Activated T-cell treated with anti-CD3 and anti-CD28 coated beads, Interleukin-2, amount 50 U/mL, for 72 hours (primary cell): Measurements from ENCODE around the gene HNRNPK. TPM values are rescaled to one million over a fixed set of nuclear protein-coding genes. Genes with fewer than 3 reads are reported as not detected.
A peak's percentile ranks its signal among the peaks of the same experiment; 100 is the strongest.

Experiments
- ATAC-seq, 2 donors: fragments of 150-1000 bp; cut with Tn5 transposase; replicated peaks in 1 of 2; 2 replicates each; pipeline ENCODE4 v1.10.0; 2021; ENCODE audit warnings: moderate library complexity in 2 of 2, mild to moderate bottlenecking in 1 of 2
- DNase-seq, 2 donors: peaks; one replicate each; pipeline ENCODE4 v3.0.0; 2021 to 2022; ENCODE audit warnings: mixed read lengths in 1 of 2
- H3K27ac Mint-ChIP-seq: one replicate; pipeline ENCODE4 v1.8.0; 2022; ENCODE audit warnings: mild to moderate bottlenecking, moderate library complexity, mixed read lengths
- H3K27me3 Mint-ChIP-seq: one replicate; pipeline ENCODE4 v1.8.0; 2022; ENCODE audit warnings: low read depth, mixed read lengths
- H3K36me3 Mint-ChIP-seq, 2 donors: one replicate each; pipeline ENCODE4 v1.8.0; 2022; ENCODE audit warnings: mixed read lengths in 2 of 2, mild to moderate bottlenecking in 1 of 2; ENCODE audit not compliant: insufficient read depth in 2 of 2
- H3K4me1 Mint-ChIP-seq: one replicate; pipeline ENCODE4 v1.8.0; 2022; ENCODE audit warnings: low read depth, mixed read lengths
- H3K4me3 Mint-ChIP-seq, 2 donors: one replicate each; pipeline ENCODE4 v1.8.0; 2022; ENCODE audit warnings: mild to moderate bottlenecking in 2 of 2, mixed read lengths in 2 of 2, moderate library complexity in 2 of 2
- H3K9me3 Mint-ChIP-seq, 2 donors: one replicate each; pipeline ENCODE4 v1.8.0; 2022; ENCODE audit warnings: mixed read lengths in 2 of 2
- total RNA-seq, 2 donors: library from RNA; stranded (reverse); gene quantifications; one replicate each; pipeline ENCODE4 v1.2.3, GENCODE V29; 2022

HNRNPK gene
- total RNA-seq: 100 to 1,000 TPM; 638 to 674 TPM

- Mint-ChIP-seq H3K9me3 (no peaks in the 10 kb centered on the region), H3K36me3 (peaks cover 28 to 50% of the 10 kb centered on the region in 2 donors), H3K27ac (peak within 1 kb of the TSS; percentile 98), H3K4me3 (peak within 1 kb of the TSS; percentile 87 to 97), H3K4me1 (peaks cover 63% of the 10 kb centered on the region), H3K27me3 (no peaks in the 10 kb centered on the region)
- DNase-seq (peak; percentile 98 to 100), ATAC-seq (peak; percentile 83 to 85)
Measured at GRCh38 chr9:83979812-83980394, at the start of gene HNRNPK. TSS of gene HNRNPK (minus strand) at chr9:83980215. CDS start at chr9:83978252, 1,963 bp downstream.

DNA sequence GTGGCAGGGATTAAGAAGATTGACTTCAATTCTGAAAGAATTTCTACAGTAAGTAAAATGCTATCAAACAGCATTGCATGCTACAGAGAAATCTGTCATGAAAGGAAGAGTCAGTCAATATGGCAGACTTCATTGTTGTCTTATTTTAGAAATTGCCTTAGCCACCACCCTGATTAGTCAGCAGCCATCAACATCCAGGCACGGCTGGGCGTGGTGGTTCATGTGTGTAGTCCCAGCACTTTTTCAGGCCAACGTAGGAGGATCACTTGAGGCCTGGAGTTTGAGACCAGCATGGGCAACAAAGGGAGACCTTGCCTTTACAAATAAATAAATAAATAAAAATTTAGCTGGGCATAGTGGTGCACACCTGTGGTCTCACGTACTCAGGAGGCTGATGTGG lies 47.2 kb upstream of the HNRNPK start:
- Mint-ChIP-seq H3K9me3 (no peaks in the 10 kb centered on the region), H3K27me3 (peaks cover 10% of the 10 kb centered on the region), H3K4me1 (no peaks in the 10 kb centered on the region), H3K4me3 (no peak overlapping the region), H3K27ac (no peak overlapping the region), H3K36me3 (no peaks in the 10 kb centered on the region)
- ATAC-seq: no peak
- DNase-seq: no peak

DNA sequence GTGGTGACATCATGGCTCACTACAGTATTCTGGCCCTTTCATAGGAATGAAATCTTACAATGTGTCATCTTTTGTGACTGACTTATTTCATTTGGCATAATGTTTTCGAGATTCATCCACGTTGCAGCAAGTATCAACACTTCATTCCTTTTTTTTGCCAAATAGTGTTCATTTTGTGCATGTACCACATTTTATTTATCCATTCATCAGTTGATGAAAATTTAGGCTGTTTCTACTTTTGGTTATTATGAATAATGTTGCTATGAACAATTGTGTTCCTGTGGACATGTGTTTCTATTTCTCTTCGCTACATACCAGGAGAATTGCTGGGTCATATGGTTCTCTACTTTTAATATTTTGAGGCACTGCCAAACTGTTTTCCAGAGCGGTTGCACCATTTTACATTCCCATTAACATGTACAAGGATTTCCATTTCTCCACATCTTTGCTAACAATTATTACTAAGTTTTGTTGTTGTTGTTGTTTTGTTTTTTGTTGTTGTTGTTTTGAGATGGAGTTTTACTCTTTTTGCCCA lies 44.1 kb upstream of the HNRNPK start:
- DNase-seq (no peak), ATAC-seq (no peak)
- H3K27me3 Mint-ChIP-seq: peaks cover 10% of the 10 kb centered on the region
- no peaks in the 10 kb centered on the region for H3K4me1 Mint-ChIP-seq
- H3K27ac Mint-ChIP-seq: no peak overlapping the region
- no peak overlapping the region for H3K4me3 Mint-ChIP-seq
- no peaks in the 10 kb centered on the region for H3K9me3 Mint-ChIP-seq
- no peaks in the 10 kb centered on the region for H3K36me3 Mint-ChIP-seq

DNA sequence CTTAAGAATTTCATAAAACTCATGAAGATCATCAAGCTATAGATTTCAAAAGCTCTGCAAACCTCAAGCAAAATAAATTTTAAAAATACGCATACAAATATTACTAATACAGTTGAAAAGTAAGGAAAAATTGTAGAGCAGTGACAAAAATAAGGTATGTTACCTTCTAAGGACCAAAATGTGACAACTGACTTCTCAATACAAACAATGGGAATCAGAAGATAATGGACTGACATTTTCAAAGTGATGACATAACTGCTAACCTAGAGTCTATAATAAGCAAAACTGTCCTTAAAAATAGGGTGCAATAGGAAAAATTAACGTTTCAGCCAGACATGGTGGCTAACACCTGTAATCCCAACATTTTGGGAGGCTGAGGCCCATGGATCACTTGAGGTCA lies 27.6 kb upstream of the HNRNPK start:
- H3K4me3 Mint-ChIP-seq: no peak overlapping the region
- H3K4me1 Mint-ChIP-seq: no peaks in the 10 kb centered on the region
- no peak for DNase-seq
- no peak for ATAC-seq
- peaks cover 0 to 2% of the 10 kb centered on the region in 2 donors for H3K36me3 Mint-ChIP-seq
- no peaks in the 10 kb centered on the region for H3K9me3 Mint-ChIP-seq
- H3K27me3 Mint-ChIP-seq: no peaks in the 10 kb centered on the region
- no peak overlapping the region for H3K27ac Mint-ChIP-seq

GRCh38 chr9:84003246-84003645 lies 23.2 kb upstream of the HNRNPK start:
- no peaks in the 10 kb centered on the region for H3K27me3 Mint-ChIP-seq
- H3K9me3 Mint-ChIP-seq: no peaks in the 10 kb centered on the region
- no peak overlapping the region for H3K27ac Mint-ChIP-seq
- ATAC-seq (no peak), DNase-seq (no peak)
- H3K4me1 Mint-ChIP-seq: peaks cover 12% of the 10 kb centered on the region
- H3K4me3 Mint-ChIP-seq: no peak overlapping the region
- peaks cover 4 to 9% of the 10 kb centered on the region in 2 donors for H3K36me3 Mint-ChIP-seq

GRCh38 chr9:84002344-84002743 lies 22.3 kb upstream of the HNRNPK start:
- Mint-ChIP-seq H3K27ac (no peak overlapping the region), H3K4me3 (no peak overlapping the region), H3K36me3 (peaks cover 4 to 9% of the 10 kb centered on the region in 2 donors), H3K9me3 (no peaks in the 10 kb centered on the region), H3K27me3 (no peaks in the 10 kb centered on the region), H3K4me1 (peaks cover 12% of the 10 kb centered on the region)
- no peak for ATAC-seq
- DNase-seq: no peak

DNA sequence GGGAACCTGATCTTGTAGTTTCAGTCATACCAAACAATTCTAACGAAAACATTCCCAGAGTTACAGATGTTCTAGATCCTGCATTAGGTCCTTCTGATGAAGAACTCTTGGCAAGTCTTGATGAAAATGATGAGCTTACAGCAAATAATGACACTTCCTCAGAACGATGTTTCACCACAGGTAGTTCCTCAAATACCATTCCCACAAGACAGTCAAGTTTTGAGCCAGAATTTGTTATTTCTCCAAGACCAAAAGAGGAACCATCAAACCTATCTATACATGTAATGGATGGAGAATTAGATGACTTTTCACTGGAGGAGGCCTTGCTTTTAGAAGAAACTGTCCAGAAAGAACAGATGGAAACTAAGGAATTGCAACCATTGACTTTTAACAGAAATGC lies 21.6 kb upstream of the HNRNPK start:
- Mint-ChIP-seq H3K4me3 (no peak overlapping the region), H3K9me3 (no peaks in the 10 kb centered on the region), H3K36me3 (peaks cover 4 to 9% of the 10 kb centered on the region in 2 donors), H3K27ac (no peak overlapping the region), H3K27me3 (no peaks in the 10 kb centered on the region), H3K4me1 (peaks cover 14% of the 10 kb centered on the region)
- DNase-seq: no peak
- ATAC-seq: no peak

GRCh38 chr9:84000186-84000585 lies 20.2 kb upstream of the HNRNPK start:
- Mint-ChIP-seq H3K4me3 (no peak overlapping the region), H3K9me3 (no peaks in the 10 kb centered on the region), H3K27ac (no peak overlapping the region), H3K4me1 (peaks cover 19% of the 10 kb centered on the region), H3K36me3 (peaks cover 4 to 10% of the 10 kb centered on the region in 2 donors), H3K27me3 (no peaks in the 10 kb centered on the region)
- DNase-seq (no peak), ATAC-seq (no peak)

- ATAC-seq (no peak), DNase-seq (no peak)
- no peak overlapping the region for H3K4me3 Mint-ChIP-seq
- H3K27ac Mint-ChIP-seq: no peak overlapping the region
- no peaks in the 10 kb centered on the region for H3K27me3 Mint-ChIP-seq
- H3K4me1 Mint-ChIP-seq: peaks cover 19% of the 10 kb centered on the region
- H3K36me3 Mint-ChIP-seq: peaks cover 2 to 10% of the 10 kb centered on the region in 2 donors
- H3K9me3 Mint-ChIP-seq: no peaks in the 10 kb centered on the region
Measured at GRCh38 chr9:83999141-83999918, 19.3 kb upstream of the HNRNPK start.

DNA sequence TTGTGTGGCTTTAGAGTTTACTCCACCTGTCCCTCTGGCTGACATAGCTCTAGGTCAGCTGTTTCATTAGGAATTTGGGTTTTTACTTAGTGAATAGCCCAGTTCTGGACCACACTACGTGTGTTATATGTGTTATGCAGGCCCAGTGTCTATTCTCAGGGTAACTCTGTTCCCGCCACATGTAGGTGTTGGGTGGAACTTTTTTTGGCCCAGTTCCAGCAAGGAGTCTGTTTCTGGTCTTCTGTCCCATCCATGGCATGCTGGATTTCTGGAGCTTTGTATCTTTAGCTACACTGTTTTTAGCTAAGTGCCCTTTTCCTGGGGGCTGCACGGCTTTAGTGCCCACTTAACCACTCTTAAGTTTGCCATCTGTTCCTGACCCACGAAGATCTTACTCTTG lies 16.1 kb upstream of the HNRNPK start:
- DNase-seq (no peak), ATAC-seq (no peak)
- Mint-ChIP-seq H3K27ac (no peak overlapping the region), H3K4me1 (peaks cover 15% of the 10 kb centered on the region), H3K36me3 (peaks cover 3 to 8% of the 10 kb centered on the region in 2 donors), H3K9me3 (no peaks in the 10 kb centered on the region), H3K27me3 (no peaks in the 10 kb centered on the region), H3K4me3 (no peak overlapping the region)

DNA sequence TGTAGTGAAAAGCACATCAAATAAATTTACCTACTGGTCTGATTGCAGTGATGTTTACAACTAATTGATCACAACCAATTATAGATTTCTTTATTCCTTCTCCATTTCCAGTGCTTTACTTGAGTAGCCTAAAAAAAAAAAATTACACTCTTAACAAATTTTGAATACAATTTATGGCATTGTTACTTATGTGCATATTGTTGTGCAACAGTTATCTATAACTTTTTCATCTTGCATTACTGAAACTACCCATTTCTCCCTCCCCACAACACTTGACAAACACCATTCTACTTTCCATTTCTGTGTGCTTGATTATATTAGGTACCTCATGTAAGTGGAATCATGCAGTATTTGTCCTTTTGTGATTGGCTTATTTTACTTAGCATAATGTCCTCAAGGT lies 12.9 kb upstream of the HNRNPK start:
- peaks cover 4 to 17% of the 10 kb centered on the region in 2 donors for H3K36me3 Mint-ChIP-seq
- H3K4me1 Mint-ChIP-seq: peaks cover 15% of the 10 kb centered on the region
- H3K27me3 Mint-ChIP-seq: no peaks in the 10 kb centered on the region
- DNase-seq (no peak), ATAC-seq (no peak)
- no peak overlapping the region for H3K4me3 Mint-ChIP-seq
- no peak overlapping the region for H3K27ac Mint-ChIP-seq
- H3K9me3 Mint-ChIP-seq: no peaks in the 10 kb centered on the region

DNA sequence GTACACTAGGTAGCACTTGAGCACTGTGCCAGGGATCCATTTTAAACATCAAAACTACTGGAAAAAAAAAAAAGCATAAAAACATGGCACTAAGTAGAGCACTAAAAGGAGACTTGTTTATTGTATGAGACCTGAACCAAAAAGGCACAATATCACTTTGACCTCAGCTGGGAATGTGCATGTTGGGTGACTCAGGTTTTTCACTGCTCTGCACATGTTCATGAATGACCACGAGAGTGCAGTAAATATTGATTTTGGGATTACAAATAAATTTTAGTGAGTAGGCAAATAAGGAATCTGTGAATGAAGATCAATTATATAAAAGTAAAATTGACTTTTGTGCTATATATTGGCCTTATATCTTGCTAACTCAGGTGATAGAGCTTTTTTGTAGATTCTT lies 12.4 kb upstream of the HNRNPK start:
- no peaks in the 10 kb centered on the region for H3K9me3 Mint-ChIP-seq
- H3K4me1 Mint-ChIP-seq: peaks cover 18% of the 10 kb centered on the region
- H3K36me3 Mint-ChIP-seq: peaks cover 5 to 19% of the 10 kb centered on the region in 2 donors
- no peak overlapping the region for H3K27ac Mint-ChIP-seq
- H3K4me3 Mint-ChIP-seq: no peak overlapping the region
- H3K27me3 Mint-ChIP-seq: no peaks in the 10 kb centered on the region
- no peak for DNase-seq
- ATAC-seq: no peak

DNA sequence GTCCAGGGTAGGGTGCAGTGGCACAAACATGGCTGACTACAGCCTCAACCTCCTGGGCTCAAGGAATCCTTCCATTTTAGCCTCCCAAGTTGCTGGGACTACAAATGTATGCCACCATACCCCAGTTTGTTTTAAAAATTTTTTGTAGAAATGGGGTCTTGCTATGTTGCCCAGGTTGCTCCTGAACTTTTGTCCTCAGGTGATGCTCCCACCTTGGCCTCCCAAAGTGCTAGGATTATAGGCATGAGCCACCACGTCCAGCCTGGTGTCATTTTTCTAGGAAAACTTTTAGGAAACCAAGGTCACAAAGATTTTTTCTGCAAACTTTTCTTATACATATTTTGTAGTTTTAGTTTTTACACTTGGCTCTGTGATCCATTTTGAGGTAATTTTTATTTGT lies 11.3 kb upstream of the HNRNPK start:
- Mint-ChIP-seq H3K36me3 (peaks cover 5 to 24% of the 10 kb centered on the region in 2 donors), H3K4me3 (no peak overlapping the region), H3K4me1 (peaks cover 24% of the 10 kb centered on the region), H3K9me3 (no peaks in the 10 kb centered on the region), H3K27me3 (no peaks in the 10 kb centered on the region), H3K27ac (no peak overlapping the region)
- DNase-seq (no peak), ATAC-seq (no peak)
